NCI-H146 (cell line): ENCODE data around the gene HOOK1.
"Not testable (repeated sequence)": the region's sequence is repeated elsewhere in the genome, so short reads cannot be mapped to it uniquely, and the experiment has no call there.

Experiments used
- DNase-seq: peaks from one replicate; lab custom pipeline; 2025; lab: John Stamatoyannopoulos, UW

The HOOK1 gene

DNA sequence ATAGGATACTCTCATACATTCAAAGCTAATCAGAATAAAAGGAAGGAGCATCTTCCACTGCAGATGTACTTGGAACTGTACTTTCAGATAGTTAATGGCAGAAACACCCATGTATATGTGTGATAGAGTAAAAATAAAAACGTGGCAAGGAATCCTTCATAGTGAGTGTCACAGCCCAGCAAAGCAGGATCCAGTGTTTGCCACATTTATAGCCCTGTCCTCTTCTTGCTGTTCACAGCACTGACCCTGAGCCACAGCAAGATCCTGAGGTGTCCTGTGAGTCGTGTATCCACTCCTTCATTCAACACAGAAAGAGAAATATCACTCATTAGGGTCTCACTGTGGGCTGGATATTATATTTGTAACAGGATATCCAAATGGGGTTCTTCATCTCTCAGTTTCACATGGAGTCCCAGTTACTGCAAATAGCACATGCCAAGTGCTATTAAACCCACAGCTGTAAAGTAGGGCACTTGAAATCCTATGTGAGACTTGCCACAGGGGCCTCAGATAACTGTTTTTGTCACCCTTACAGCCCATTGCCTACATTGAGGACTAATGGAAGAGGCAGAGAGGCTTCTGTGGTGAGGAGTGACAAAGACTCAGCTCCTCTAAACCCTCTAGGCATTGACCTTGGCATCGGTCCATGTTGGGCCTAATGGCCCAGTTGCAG, 70.5 kb downstream of the HOOK1 start:
- DNase-seq: no peak

GRCh38 chr1:59892841-59893811, 78.4 kb downstream of the HOOK1 start:
- peak; percentile 14 for DNase-seq

GRCh38 chr1:59897165-59897564, 82.4 kb downstream of the HOOK1 start:
- no peak for DNase-seq

- no peak for DNase-seq
Observed at GRCh38 chr1:59898927-59899326, 84.2 kb downstream of the HOOK1 start.

GRCh38 chr1:59900640-59901039, 85.9 kb downstream of the HOOK1 start:
- DNase-seq: no peak

GRCh38 chr1:59901770-59902388, 87.1 kb downstream of the HOOK1 start:
- no peak for DNase-seq

GRCh38 chr1:59903141-59903754, 88.5 kb downstream of the HOOK1 start:
- peak; percentile 51 for DNase-seq

DNA sequence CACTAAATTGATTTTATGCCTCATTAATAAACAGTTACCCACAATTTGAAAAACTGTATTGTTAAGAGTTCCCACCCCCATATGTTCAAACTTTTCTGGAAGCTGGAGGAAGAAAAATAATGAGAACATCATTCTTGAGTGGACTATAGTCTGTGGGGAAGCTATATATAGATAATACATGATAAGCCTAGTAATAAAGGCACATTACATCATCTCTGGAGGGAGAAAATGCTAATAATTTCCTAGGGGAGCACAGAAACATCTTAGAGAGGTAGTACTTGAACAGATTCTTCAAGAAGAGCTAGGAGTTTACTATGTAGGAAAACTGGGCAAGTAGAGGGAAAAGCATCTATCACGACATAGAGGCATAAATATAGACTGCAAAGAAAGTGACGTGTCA, 92.2 kb downstream of the HOOK1 start:
- no peak for DNase-seq

DNA sequence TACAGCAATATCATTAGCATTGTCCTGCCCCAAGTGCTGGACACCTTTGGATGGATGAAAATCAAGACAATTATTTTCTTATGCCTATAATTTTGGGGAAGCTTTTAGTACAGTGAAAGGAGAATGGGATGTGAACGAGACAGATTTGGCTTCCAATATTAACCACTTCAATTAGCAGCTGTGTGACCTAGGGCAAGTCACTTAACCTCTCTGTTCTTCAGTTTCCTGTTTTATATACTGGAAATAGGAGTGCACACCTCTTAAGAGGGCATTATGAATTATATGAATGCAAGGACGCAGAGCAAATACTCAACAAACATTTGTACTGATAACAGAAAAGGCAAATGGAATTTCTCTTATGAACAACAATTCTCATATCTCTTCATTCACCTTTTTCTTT, 93.3 kb downstream of the HOOK1 start:
- DNase-seq: no peak

DNA sequence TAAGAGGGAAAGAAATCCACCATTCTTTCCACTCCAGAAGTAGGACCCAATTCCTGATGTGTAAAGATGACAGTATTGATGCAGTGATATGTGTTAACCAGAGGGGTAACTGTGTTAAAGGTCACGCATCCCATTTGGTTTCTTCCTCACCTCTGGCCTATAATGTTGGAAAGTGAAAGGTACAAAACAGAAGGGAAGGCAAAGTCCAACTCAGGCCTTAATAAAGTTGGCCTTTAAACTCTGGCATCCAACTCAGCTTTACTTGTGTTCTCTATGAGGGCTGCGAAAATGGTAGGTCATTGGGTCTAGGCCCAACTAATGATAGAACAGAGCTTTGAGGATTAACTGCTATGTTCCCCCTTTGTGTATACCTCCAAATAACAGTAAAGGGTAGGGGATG, 93.9 kb downstream of the HOOK1 start:
- DNase-seq: no peak

DNA sequence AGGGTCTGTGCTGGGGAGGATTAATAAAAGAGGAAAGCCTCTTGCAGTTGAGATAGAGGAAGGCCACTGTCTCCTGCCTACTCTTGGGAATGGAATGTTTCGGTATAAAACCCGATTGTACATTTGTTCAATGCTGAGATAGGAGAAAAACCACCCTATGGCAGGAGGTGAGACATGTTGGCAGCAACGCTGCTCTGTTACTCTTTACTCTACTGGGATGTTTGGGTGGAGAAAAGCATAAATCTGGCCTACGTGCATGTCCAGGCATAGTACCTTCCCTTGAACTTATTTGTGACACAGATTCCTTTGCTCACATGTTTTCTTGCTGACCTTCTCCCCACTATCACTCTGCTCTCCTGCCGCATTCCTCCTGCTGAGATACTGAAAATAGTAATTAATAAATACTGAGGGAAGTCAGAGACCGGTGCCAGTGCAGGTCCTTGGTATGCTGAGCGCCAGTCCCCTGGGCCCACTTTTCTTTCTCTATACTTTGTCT, 100.1 kb downstream of the HOOK1 start:
- not testable (repeated sequence) for DNase-seq

- DNase-seq: no peak
Observed at GRCh38 chr1:59915516-59915915, 100.8 kb downstream of the HOOK1 start.

DNA sequence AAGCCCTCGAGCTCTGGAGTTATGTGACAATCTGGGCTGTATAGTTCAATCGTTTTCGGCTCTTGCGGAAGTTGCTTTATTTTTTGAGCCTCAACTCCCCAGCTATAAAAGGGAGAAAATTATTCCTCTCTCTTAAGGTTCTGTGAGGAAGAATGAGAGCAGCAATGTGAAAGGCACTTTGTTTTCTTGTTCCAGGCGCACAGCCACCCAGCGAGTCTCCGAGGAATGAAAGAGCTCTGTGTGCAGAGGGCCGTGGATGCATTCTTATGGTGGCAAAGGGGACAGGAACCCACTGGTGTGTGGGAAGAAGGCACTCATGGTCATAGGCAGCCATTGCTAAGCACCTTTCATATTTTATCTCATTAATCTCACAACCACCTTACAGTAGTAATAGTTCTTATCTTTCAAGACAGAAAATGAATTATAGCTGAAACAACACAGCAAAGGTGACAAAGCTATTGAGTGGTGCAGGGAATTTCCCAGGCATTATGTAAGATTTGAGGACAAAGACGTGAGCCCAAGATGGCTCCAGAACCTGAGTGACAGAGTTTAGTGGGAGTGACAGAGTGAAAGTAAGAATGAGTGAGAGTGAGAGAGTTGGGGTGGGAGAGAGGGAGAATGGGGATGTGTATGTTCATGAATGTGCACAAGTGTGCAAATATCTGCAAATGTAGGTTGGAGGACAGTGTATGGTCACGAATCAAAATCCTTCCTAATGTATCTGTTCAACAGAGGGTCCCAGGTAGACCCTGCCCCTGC, 102.5 kb downstream of the HOOK1 start:
- DNase-seq: no peak

DNA sequence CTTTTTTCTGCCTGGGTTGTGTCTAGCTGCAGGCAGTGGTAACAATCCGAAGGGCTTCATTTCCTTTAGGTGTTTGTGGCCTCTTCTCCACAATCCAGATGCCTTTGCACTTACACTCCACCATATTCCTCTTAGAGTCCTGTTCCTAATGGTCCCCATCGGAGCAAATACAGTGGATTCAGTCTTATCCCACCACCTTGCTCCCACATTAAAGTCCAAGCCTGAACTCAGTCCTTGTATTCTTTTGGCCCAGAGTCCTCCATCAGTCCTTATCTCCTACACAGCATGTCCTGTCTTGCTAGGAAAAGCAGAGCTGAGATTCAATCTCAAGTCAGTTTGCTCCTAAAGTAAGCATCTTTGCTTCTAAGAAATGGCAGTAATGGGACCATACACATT, 103.0 kb downstream of the HOOK1 start:
- DNase-seq: no peak

GRCh38 chr1:59919746-59920145, 105.0 kb downstream of the HOOK1 start:
- DNase-seq: no peak

DNA sequence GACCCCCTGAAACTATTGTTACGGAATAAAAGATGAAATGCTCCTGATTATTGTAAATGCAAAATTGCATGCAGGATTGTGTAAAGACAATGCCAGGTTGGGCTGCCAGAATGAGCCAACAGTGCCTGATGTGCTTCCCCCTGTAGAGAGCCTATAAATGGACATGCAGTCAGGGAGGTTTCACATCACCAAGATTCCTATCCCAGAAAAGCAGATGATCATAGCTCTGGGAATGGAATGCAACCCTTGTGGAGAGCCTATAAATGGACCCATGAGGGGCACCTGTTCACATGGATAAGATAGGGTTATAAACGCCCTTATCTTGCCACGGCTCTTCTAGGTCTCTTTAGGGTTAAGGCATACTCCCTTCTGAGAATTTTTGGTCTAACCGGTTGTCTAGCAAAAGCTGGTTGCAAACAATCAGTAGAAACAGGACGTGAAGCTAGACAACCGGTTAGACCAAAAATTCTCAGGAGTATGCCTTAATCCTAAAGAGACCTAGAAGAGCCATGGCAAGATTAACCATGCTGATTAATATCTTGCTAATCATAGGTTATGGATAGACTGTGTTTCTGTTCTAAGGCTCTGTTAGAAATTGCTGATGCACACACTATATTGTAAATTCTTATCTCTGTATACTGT, 106.6 kb downstream of the HOOK1 start:
- DNase-seq: not testable (repeated sequence)

DNA sequence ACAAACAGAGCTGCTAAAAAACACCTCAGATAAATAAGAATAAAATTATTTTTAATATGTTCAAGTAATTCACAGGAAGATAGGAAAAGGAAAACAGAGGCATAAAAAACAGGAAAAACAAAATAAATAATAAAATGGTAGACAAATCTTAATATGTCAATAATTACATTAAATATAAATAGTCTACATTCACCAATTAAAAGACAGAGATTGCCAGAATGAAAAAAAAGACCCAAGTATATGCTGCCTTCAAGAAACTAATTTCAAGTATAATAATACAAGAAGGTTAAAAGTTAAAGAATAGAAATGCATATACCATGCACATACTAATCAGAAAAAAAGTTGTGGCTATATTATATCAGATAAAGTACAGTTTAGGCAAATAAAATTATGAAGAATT, 109.9 kb downstream of the HOOK1 start:
- DNase-seq: no peak
